ENCODE measurements around the gene CLCN4. TPM values are rescaled to one million over a fixed set of nuclear protein-coding genes. Genes with fewer than 3 reads are reported as not detected.

The CLCN4 gene
- polyA plus RNA-seq, 3 donors, result 4.5 to 4.9 (median 4.6) TPM

GRCh38 chrX:10158279-10159144, 1.7 kb downstream of the CLCN4 start:
- no peak for DNase-seq (ENCODE audit: extremely low read depth in 1 of 11, low read depth in 9 of 11, low spot score in 4 of 11)

GRCh38 chrX:10159145-10159468, 2.3 kb downstream of the CLCN4 start:
- no peak for DNase-seq (ENCODE audit: extremely low read depth in 1 of 11, low read depth in 9 of 11, low spot score in 4 of 11)

GRCh38 chrX:10160211-10160610, 3.4 kb downstream of the CLCN4 start:
- DNase-seq (ENCODE audit: extremely low read depth in 1 of 11, low read depth in 9 of 11, low spot score in 4 of 11), result no peak

- DNase-seq (ENCODE audit: extremely low read depth in 1 of 11, low read depth in 9 of 11, low spot score in 4 of 11), result no peak
These were observed 6.3 kb downstream of the CLCN4 start for GRCh38 chrX:10163031-10163430.

GRCh38 chrX:10164879-10165278, 8.1 kb downstream of the CLCN4 start:
- no peak for DNase-seq (ENCODE audit: extremely low read depth in 1 of 11, low read depth in 9 of 11, low spot score in 4 of 11)

GRCh38 chrX:10165580-10166247, 8.9 kb downstream of the CLCN4 start:
- DNase-seq (ENCODE audit: extremely low read depth in 1 of 11, low read depth in 9 of 11, low spot score in 4 of 11), result no peak

GRCh38 chrX:10166248-10166716, 9.5 kb downstream of the CLCN4 start:
- DNase-seq (ENCODE audit: extremely low read depth in 1 of 11, low read depth in 9 of 11, low spot score in 4 of 11), result no peak

GRCh38 chrX:10166731-10167151, 10.0 kb downstream of the CLCN4 start:
- no peak for DNase-seq (ENCODE audit: extremely low read depth in 1 of 11, low read depth in 9 of 11, low spot score in 4 of 11)

GRCh38 chrX:10167573-10167972, 10.8 kb downstream of the CLCN4 start:
- no peak for DNase-seq (ENCODE audit: extremely low read depth in 1 of 11, low read depth in 9 of 11, low spot score in 4 of 11)

GRCh38 chrX:10168226-10168625, 11.5 kb downstream of the CLCN4 start:
- DNase-seq (ENCODE audit: extremely low read depth in 1 of 11, low read depth in 9 of 11, low spot score in 4 of 11), result no peak

- no peak for DNase-seq (ENCODE audit: extremely low read depth in 1 of 11, low read depth in 9 of 11, low spot score in 4 of 11)
These were observed 12.4 kb downstream of the CLCN4 start for GRCh38 chrX:10169175-10169574.

GRCh38 chrX:10171249-10171648, 14.5 kb downstream of the CLCN4 start:
- DNase-seq (ENCODE audit: extremely low read depth in 1 of 11, low read depth in 9 of 11, low spot score in 4 of 11), result no peak

GRCh38 chrX:10172877-10173276, 16.1 kb downstream of the CLCN4 start:
- peak in 10 of 11 donors; percentile 49 to 80 (median 52) for DNase-seq (ENCODE audit: extremely low read depth in 1 of 11, low read depth in 9 of 11, low spot score in 4 of 11)

GRCh38 chrX:10173331-10173900, 16.6 kb downstream of the CLCN4 start:
- DNase-seq (ENCODE audit: extremely low read depth in 1 of 11, low read depth in 9 of 11, low spot score in 4 of 11), result peak; percentile 53 to 85 (median 69)

- no peak for DNase-seq (ENCODE audit: extremely low read depth in 1 of 11, low read depth in 9 of 11, low spot score in 4 of 11)
These were observed 17.3 kb downstream of the CLCN4 start for GRCh38 chrX:10174051-10174450.

GRCh38 chrX:10174810-10175209, 18.0 kb downstream of the CLCN4 start:
- no peak for DNase-seq (ENCODE audit: extremely low read depth in 1 of 11, low read depth in 9 of 11, low spot score in 4 of 11)

GRCh38 chrX:10175319-10175871, 18.6 kb downstream of the CLCN4 start:
- DNase-seq (ENCODE audit: extremely low read depth in 1 of 11, low read depth in 9 of 11, low spot score in 4 of 11), result no peak

GRCh38 chrX:10176121-10177003, 19.6 kb downstream of the CLCN4 start:
- no peak for DNase-seq (ENCODE audit: extremely low read depth in 1 of 11, low read depth in 9 of 11, low spot score in 4 of 11)

- DNase-seq (ENCODE audit: extremely low read depth in 1 of 11, low read depth in 9 of 11, low spot score in 4 of 11), result no peak
These were observed 20.2 kb downstream of the CLCN4 start for GRCh38 chrX:10177004-10177396.
